Umbilical cord (tissue), 2 donors: Measurements from ENCODE around the gene TMEM238L. TPM values are rescaled to one million over a fixed set of nuclear protein-coding genes. Genes with fewer than 3 reads are reported as not detected.

Source experiments
- DNase-seq: peaks from one replicate; pipeline ENCODE4 v3.0.0-alpha.2; 2015; ENCODE audit warnings: low spot score
- total RNA-seq: library from RNA; depleted of rRNA; stranded (reverse); fragments of >200 nt; gene quantifications from one replicate; pipeline ENCODE4 v1.2.3, GENCODE V29; 2014; ENCODE audit warnings: low replicate concordance; ENCODE audit not compliant: insufficient read depth

The TMEM238L gene
- total RNA-seq, 1 donor from 2014 or later: not detected

DNA sequence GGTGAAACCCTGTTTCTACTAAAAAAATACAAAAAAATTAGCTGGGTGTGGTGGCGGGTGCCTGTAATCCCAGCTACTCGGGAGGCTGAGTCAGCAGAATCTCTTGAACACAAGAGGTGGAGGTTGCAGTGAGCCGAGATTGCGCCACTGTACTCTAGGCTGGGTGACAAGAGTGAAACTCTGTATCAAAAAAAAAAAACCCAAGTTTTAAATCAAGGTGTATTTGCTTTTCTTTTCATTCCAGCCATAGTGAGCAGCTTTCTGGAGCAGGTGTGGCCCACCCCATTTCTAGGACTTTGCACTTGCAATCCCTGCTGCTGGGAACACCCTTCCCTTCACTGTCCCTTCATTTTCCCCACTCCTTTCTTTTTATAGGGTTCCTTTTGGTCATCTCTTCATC is 28.8 kb downstream of the TMEM238L start:
- no peak for DNase-seq

DNA sequence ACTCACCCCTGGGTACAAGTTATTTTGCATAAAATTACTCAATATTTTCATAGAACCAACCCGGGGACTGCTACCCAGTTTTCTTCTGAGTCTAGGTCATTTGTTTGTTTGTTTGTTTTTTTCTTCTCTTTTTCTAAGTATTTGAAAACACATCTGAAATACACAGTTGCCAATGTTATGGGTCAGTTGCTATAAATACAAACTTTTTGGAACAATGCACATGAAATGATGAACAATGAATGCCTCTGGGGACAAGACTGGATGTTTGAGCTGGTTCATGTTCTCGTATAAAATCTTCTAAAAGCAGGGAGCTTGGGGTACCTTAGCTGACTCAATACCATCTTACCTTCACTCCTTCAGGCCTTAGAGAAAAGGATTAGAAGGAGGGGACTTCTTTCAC is 30.5 kb downstream of the TMEM238L start:
- DNase-seq: no peak

DNA sequence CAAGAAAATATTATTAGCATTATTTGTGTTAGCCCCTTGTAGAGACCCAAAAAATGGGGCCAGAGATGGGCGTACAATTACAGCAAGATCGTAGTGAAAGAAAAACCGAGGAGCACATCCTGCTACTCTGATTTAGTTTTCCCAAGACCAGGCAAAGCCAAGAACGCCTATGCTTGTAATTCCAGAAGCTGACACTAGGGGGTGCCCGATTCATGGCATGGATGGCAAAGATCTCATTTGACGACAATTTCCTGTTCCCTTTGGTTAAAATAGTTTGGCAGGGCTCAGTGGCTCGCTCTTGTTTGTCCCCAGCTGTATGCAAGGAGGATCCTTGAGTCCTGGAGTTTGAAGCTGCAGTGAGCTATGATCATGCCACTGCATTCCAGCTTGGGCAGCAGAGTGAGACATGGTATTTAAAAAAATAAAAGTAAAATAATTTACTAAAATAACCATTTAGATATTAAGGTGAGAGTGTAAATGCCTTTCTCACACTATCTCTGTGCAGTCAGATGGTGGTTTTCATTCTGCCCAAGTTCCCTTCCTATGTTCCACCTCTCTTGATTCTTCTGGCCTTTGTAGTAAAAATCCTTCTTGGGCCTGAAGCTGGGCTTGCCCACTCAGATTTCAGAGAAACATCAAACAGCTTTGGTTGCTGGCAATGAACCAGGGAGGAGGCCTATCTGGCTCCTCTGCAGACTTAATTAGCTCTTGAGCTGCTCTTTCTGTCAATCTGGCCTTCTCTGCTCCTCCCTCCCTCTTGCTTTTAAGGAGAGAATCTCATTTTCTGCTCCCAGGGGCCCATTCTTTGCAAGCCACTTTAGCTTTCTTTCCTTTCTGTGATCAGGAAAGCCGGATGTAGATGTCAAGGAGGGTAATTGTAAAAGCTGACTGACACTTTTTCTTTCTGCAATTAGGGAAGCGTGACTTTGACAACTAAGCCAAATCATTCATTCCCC is 31.2 kb downstream of the TMEM238L start:
- DNase-seq: peak; percentile 86

DNA sequence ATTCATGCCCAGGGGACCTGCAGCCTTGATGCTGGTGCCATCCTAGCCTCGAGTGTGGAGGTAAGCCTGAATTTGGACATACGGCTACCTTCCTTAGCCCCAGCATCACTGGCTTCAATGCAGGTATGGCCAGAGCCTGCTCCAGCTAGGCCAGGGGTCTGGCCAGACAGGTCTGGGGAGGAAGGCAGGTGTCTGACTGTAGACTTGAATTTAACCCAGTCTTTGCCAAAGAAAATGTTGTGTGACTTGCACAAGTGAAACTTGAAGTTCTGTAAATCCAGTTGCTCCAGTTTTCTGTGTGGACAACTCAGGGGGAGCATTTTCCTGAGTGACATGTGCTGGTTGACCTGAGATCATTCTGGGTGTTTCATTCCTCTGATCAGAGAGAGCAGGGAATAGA is 32.8 kb downstream of the TMEM238L start:
- DNase-seq: no peak

DNA sequence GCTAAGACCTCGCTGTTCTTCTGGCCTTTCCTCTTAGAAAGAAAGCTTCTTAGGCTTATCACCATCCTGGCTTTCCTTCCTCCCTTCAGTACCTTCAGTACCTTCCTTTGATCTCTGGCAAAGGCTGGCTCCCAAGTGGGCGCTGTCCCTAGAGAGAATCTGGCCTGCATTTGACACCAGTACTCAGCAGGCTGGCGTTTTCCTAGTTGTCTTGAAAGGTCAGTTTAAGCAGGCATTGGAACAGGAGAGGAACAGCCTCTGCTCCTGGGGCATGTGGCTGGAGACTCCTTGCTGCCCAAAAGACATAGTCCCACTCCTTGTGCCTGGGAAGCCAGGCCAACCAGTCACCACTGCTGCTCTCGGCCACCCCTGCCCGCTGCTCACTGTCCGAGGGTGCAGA is 34.1 kb downstream of the TMEM238L start:
- no peak for DNase-seq

DNA sequence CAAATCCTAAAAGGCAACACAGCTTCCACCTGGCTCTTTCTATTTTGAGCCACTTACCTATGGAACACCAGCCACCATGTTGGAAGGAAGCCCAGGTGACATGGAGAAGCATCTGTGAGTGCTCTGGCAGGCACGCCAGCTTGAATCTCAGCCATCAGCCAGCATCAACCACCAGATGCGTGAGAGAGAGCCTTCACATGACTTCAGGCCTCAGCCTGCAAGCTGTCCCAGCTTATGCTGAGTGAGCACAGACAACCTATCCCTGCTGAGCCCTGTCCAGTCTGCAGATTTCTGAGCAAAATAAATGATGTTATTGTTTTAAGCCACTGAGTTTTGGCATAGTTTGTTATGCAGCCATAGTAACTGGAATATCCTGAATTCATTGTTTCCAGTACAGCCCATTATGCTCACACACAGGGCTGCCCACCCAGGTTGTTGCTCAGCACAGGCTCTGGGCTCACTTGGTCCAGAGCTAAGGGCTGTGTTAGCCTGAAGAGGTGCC is 35.1 kb downstream of the TMEM238L start:
- no peak for DNase-seq

DNA sequence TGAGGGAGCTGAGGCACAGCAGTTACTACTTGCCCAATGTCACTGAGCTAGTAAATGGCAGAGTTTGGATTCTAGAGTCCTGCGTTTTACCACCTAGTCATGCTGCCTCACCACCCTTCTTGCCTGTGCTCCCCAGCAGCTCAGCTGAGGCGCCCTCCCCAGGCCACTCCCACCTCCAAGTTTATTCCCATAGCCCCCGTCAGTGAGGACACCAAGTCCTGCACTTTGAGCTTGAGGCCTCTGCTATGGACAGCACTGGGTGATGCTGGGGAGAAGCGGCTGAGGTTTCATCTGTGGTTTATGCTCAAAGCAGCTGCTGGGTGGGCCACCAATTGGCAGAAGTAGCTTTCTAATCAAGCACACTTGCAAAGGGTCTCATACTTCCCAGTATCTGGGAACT is 36.7 kb downstream of the TMEM238L start:
- DNase-seq: no peak

DNA sequence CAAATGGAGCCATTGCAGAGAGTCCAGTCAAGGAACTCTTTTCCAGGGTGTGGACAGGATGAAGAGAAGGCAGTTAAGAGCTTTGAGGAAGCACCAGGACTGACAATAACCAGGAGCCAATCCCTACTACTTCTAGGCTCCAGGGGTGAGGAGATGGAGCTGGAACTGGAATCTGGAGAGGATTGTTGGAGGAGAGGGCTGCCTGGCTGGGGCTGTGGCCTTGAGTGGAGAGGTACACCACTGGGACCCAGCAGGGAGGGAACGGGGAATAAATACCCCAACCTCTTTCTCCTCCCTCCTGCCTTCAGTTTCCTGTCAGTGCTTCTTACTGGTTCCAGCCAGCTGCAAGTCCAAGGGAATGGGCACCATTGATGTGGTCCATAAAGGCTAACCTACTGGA is 41.9 kb downstream of the TMEM238L start:
- no peak for DNase-seq

DNA sequence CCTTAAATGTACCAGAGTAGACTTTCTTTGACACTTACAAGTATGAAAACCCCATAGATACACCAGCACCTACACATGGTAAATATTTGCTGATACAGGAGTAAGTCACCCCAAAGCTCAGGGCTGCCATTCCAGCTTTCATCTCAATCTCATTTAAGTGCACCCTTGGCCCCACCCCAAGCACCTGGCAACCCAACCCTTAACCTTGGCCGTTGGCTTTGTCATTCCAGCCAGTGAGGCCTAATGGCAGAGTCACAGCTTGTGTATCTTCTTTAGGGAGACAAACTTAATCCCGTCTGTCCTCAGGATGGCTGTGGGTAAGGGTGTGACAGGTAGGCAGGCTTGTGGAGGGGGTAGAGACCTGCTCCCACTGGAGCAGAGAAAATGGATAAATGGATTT is 42.6 kb downstream of the TMEM238L start:
- no peak for DNase-seq

DNA sequence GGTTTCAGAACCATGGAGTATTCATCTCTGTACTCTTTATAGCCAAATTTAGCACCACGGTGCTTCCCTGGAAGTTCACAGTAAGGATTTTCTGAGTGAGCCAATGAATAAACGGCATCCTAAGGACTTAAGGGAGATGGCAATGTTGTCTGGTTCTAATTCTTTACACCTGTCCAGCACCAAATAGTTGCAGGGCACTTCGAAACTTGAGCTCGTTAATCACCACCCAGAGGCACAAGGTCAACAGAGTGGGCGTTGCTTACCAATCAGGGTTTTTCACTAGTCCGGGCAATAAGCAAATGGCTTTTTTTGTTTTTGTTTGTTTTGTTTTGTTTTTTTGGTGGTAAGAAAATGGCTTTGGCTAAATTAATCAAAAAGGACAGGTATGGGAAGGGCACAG is 45.8 kb downstream of the TMEM238L start:
- DNase-seq: no peak

DNA sequence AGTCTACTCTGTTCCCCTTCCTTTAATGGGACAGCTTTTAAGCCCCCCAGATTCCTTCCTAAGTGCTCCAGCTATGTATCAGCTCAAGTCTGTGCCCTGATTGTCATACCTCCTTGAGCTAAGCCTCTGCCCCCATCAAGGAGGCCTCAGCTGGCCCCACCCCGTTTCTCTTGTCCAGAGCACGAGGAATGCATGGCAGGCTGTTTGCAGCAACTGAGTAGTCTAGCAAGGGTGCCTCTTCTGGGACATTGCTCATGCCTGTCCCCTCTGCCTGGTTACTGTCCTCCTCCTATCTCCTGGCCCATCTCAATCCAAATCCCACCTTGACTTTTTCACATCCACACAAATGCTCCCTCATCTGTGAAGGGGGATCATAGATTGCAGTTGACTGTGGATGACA is 46.3 kb downstream of the TMEM238L start:
- DNase-seq: no peak

DNA sequence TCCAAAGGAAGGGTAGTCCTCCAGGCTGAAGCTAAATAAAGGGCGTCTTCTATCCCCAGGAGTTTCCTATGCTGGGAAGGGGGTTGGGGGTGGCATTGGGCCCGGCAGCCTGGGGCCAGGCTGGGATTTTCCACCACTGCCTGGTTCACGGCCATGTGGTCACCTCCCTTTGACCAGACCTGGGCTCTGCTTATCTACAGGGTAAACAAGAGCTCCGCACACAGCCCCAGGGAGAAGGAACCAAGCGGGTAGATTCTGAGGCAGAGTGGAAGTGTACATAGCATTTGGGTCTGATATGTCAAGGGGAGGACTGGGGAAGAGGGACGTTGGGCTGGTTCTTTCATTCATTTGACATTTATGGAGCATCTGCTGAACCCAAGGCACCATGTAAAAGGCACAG is 46.8 kb downstream of the TMEM238L start:
- no peak for DNase-seq

DNA sequence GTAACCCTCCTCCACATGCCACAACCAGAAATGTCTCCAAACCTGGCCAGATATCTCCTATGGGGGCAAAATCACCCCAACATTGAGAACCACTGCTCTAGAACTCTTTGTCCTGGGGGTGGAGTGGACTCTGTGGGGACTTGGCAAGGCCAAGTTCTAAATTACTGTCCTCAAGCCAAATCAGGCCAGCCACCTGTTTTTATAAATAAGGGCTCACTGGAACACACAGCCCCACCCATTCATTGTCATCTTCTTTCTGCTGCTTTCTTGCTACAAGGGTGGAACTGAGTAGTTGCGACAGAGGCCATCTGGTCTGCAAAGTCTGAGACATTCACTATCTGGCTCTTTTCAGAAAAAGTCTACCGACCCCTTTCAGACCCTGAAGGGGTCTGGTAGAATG is 47.3 kb downstream of the TMEM238L start:
- DNase-seq: no peak

DNA sequence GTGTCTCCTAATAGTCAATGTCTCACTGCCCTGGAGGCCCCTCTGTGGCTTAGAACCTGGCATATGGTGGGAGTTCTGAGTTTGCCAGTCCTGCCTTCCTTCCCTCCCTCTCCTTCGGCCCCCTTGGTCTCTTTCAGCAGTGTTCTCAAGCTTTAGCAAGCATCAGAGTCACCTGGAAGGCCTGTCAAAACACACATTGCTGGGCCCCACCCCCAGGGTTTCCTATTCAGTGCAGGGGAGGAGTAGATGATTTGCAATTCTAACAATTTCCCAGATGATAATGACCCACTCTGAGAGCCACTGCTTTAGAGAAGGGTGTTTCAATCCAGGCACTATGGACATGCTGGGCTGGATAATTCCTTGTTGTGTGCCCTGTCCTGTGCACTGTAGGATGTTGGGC is 47.7 kb downstream of the TMEM238L start:
- DNase-seq: no peak

DNA sequence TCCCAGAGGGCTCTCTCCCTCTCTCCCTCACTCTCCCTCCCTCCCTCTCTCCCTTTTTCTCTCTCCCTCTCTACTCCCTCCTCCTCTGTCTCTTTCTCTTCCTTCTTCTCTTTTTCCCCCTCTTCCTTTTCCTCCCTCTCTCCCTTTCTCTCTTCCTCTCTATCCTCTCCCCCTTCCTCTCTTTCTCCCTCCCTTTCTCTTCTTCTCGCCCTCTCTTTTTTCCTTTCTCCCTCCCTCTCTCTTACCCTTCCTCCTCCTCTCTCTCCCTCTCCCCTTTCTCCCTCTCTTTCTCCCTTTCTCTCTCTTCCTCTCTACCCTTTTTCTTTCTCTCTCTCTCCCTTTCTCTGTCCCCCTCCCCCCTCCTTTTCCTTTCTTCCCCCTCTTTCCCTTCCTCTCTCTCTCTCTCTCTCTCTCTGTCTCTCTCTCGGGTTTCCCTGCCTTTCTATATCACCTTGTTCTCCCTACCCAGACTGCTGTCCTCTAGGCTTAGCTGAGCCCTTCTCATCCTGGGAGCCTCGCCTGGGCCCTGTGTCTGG is 48.2 kb downstream of the TMEM238L start:
- DNase-seq: no peak

DNA sequence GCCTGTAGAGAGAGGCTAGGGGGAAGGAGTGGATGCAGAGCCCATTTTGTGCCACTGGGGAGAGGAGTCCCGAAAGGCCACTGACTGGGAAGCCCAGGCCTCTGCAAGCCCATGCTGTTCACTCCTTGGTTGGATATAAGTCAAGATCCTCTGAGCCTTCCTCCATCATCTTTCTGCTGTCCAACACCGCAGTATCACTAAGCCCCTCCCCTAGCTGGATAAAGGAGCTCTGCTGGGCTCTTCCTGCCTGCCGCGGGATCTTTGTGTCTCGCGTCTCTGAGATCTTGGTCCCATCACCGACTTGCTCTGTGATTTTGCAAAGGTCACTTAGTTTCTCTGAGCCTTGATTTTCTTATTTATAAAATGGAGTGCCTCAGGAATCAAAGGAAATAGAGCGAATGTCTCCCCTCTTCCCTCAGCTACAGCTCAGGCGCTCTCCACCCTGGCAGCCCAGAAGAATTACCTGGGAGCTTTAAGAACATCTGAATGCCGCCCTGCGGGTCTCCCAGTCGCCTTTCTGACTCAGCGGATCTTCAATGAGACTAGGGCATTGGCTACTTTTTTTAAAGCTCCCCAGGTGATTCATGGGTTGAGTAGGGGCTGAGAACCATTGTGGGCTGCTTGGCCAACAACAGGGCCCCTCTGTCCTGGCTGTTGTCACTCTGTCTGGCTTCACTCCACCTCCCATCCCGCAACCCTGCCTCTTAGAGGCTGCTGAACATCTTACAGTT is 48.9 kb downstream of the TMEM238L start:
- peak; percentile 45 for DNase-seq

DNA sequence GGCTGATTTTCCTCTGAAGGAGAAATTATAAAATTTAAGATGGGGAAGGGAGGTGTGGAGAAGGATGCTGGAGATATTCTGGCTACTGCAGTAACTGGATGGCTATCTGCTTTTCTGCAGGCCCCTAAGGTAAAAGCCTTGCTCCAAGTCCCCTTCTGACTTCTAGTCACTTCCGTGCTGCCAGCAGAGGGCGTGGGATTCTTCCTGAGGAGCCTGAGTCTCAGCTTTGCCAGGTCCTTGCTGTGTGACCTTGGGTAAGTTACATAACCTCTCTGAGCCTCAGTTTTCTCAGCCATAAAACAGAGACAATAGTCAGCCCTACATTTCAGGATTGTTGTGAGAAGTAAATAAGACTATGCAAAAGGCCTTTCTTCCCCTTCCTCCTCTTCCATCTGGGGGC is 49.8 kb downstream of the TMEM238L start:
- DNase-seq: no peak

DNA sequence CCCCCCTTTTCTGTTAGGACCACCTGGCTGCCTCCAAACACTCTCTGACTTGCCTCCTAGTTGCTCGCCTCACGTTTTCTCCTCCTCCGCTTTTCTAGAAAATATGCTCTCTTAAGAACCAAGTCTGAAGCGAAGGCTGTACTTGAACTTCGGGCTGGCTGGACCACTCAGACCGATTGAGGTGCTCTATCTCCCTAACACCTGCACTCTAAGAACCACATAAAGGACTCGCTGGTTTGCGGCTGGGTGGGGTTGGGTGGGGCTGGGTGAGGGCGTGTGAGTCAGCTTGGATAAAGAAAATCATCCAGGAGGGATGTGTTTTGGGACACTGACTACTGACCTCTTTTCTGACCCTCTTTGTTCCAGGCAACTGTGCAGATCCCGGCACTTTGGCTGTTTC is 51.2 kb downstream of the TMEM238L start:
- DNase-seq: no peak

DNA sequence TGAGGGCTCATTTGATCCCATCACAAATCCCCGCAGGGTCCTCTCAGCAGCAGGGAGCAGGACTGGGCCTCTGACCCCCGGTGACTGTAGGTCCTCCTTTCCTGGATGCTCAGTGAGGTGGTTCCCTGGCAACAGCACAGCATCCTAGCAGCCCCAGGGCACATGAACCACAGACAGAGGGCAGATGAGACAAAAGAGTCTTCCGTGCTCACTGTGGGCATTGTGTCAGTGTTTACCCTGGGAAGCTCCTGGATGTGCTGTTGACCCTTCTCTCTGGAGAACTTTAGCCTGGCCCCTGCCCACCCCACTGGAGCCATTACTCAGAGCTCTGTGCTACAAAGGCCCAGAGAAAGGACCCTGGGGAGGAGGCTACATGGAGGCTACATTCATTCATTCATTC is 52.3 kb downstream of the TMEM238L start:
- DNase-seq: no peak

DNA sequence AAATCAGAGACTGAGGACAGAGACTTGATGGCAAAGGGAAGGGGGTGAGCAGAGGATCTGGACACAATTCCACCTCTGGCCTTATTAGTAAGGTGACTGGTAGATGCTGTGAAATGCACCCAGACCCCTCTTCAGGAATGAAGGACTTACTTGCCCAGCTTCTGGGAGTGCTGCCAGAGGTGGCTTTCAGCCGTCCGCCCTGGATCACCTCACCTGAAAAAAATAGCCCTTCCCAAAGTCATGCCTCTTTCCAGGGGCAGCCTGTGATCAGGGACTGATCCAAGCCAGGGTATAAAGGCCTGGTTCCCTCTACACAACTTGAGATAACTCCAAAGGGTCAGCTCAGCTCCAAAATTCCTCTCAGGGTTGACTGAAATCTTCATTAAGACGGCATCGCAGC is 53.7 kb downstream of the TMEM238L start:
- DNase-seq: no peak

DNA sequence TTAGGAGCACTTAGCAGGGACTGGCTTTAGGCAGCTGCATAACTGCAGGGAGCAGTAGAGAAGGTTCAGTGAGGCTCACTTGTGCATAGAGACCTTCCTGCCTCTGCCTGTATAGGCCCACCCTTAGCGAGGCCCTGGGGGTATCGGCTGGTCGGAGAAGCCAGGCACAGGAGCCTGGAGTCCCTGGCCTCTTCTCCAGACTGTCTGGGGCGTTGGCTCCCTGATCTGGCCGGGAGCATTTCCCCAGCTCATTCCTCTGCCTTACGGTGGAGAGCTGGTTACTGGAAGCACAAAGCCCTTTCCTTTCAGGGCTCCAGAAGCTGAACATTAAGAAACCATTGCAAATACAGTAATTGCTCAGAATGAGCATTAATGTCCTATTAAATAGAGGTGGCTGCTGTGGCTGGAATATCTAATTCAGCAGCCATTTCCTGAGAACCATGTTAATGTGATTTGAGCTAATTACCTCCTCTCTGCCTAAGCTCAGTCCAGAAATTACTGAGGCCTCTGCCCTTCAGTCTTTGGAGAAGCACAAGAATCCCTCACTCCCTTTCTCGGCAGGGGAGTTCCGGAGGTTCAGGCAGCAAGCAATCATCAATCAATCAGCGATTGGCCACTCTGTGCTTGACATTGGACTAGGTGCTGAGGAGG is 55.2 kb downstream of the TMEM238L start:
- DNase-seq: peak; percentile 78

DNA sequence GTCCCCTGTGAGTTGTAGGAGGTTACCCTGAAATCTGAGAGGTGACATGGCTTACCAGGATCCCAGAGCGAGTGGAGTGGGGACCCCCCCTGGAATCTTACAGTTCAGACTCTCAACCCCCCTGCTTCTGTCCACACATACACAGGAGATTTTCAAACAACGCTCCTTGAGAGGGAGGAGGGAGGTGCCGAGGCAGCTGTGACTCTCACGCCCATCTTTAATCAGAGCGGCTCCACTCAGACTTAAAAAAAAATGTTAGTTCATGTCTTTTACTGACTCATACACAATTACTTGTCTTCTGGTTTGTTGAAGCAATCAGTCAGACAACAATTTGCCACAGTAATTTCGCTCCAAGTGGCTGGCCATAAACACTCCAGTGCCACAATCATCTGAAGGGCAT is 58.7 kb downstream of the TMEM238L start:
- DNase-seq: peak; percentile 29
